Measurements from ENCODE around the gene PADI2.

GRCh38 chr1:17080085-17080759 is 39.0 kb downstream of the PADI2 start:
- no peak for TF ChIP-seq CTCF (IDR thresholded peaks at IDR 0.05)
- TF ChIP-seq POLR2A (IDR thresholded peaks at IDR 0.05): no peak

All from body of pancreas (tissue), 4 donors.